GM19455 (cell line): Measurements from ENCODE around the gene RLF.

Source experiments
- ATAC-seq: cut with Tn5 transposase; IDR thresholded peaks from one replicate; pipeline ENCODE4 v1.9.1; 2021; ENCODE audit not compliant: unreplicated experiment

The RLF gene

GRCh38 chr1:40161125-40161887, at the start of gene RLF:
Gene RLF, plus strand, starts transcription at chr1:40161387. Its CDS starts 13 bp downstream, at chr1:40161400.
- ATAC-seq = peak; percentile 93

GRCh38 chr1:40114400-40114799, 46.8 kb upstream of the RLF start:
- ATAC-seq = no peak

GRCh38 chr1:40120128-40120527, 41.1 kb upstream of the RLF start:
- no peak for ATAC-seq

GRCh38 chr1:40122855-40123254, 38.3 kb upstream of the RLF start:
- ATAC-seq = no peak

DNA sequence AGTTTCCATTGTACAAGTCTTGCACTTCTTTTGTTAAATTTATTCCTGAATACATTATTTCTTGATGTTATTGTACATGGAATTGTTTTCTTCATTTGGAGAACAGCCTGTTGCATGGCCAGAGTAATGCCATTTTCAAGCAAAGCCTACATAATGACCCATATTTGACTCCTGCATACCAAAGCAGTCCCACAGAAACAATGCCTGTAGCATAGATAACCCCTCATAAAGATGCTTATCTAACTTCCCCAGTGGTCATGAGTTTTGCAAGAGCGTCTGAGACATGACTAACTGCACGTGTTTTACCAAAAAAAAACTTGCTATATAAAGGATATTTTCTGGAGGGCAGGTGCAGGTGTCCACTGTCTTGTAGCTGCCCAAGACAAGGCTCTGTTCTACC, 30.3 kb upstream of the RLF start:
- ATAC-seq = no peak

DNA sequence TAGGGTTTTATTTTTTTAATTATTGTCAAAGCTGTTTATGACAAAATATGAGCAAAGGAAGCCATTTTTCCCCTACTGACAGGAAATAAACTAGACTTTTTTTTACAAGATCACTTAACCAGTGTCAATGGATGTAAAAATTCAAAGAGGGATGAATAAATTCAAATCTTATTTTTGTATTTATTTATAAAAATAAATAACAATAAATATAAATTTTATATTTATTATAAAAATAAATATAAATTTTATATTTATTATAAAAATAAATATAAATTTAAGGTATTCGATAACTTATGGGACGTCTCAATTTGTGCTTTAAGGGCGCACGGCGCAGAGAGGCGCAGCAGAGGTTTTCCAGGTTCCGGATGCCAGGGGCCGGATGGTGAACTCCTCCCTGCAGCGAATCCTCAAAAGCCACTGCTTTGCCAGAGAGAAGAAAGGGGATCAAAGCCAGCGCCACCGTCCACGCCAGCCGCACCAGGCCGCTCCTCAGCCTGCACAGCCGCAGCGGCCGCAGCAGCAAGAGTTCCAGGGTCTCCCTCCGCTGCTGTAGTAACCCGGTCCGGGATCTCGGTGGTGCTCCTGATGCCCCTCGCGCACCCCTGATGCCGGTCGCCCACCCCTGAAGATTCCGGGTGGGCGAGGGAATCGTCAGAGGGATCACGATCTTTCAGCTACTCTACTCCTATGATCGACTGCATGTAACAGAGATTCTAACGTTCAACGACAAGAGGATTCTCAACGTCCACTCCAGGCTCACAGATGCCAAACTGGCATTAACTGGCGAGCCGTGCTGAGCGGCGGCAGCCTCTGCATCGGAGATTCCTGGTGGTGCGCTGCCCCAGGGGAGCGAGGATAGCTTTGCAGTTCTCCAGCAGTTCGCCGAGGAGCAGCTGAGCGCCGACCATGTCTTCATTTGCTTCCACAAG, 28.5 kb upstream of the RLF start:
- ATAC-seq = no peak

DNA sequence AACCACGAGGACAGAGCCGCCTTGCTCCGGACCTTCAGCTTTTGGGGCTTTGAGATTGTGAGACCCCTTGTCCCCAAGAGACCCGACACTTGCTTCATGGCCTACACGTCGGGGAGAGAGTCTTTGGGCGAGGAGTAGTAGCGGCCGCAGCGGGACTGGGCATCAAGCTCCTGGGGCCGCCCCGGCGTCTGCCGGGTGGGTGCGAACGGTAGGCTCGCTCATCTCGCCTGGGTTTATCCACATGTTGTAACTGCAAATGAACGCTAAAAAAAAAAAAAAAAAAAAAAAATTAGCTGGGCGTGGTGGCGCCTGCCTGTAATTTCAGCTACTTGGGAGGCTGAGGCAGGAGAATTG, 27.9 kb upstream of the RLF start:
- no peak for ATAC-seq

GRCh38 chr1:40133839-40134238, 27.3 kb upstream of the RLF start:
- no peak for ATAC-seq

GRCh38 chr1:40140211-40140973, 20.8 kb upstream of the RLF start:
- no peak for ATAC-seq

DNA sequence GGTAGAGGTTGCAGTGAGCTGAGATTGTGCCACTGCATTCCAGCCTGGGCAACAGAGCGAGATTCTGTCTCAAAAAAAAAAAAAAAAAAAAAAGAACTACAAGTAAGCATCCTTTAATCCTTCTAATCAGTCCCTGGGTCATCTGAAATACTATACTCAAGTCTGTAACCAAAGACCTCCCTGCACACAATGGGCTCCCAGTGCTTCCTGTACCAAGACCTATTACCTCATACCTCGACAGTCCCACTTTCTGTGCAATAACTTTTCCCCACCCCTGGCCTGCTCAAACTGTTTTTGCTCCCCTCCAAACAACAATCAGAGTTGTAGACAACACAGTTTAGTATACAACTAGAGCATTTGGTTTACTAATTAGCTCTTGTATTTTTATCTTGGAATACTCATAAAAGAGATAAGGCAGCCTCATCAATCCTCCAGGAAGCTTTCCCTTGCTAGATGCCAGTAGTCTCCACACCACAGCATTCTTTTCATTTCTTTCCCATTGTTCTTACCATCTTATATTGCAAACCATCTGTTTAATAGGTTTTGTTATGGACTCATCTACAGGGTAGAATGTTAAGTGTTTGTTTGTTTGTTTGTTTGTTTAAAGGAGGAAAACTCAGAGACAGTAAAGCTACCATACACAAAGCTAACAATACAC, 19.2 kb upstream of the RLF start:
- ATAC-seq = no peak

DNA sequence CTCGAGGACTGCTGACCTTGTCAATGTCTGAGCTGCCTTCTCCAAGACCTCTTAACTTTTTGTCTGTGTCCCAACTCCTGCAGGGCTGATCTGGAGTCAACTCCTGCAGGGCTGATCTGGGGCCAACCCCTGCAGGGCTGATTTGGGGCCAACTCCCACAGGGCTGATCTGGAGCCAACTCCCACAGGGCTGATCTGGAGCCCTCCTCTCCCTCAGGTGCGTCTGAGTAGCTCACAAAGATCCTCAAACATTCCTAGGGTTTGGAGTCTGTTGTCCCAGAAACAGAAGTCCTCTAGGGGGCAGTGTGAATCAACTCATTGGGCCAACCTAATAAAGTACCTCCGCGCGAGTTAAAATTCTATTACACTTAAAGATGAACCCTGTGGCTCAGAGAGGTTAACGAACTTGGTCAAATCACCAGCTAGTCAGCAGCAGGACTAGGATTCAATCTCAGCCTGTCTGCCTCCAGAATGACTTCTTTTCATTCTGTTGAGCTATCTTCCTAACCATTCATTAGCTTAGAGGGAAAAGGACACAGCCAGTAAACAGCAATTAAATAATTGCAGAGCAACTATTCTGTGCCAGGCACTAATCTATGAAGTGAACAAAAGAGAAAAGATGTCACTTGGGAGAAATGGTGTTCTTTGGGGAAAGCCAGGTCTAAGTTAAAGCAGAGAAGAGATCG, 17.2 kb upstream of the RLF start:
- ATAC-seq = no peak

- ATAC-seq = no peak
These were observed 9.6 kb upstream of the RLF start for GRCh38 chr1:40151457-40152079.

GRCh38 chr1:40153073-40153770, 8.0 kb upstream of the RLF start:
- no peak for ATAC-seq

DNA sequence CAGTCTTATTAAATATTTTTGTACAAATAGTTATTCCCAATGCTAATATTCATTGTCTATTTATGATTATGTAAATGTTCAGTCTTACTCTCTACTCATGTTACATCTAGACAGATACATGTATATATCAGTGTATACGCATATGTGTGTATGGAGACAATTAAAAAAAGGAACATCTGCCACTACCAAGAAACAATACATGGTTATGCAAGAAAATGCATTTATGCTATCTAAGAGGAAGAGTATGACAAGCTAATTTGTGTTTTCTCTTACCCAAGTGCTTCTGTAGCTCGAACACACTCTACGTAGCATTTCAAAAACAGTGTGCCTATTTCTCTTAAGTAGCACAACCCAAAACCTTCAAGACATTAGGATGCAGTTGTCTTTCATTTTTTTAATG, 6.1 kb upstream of the RLF start:
- ATAC-seq = no peak

DNA sequence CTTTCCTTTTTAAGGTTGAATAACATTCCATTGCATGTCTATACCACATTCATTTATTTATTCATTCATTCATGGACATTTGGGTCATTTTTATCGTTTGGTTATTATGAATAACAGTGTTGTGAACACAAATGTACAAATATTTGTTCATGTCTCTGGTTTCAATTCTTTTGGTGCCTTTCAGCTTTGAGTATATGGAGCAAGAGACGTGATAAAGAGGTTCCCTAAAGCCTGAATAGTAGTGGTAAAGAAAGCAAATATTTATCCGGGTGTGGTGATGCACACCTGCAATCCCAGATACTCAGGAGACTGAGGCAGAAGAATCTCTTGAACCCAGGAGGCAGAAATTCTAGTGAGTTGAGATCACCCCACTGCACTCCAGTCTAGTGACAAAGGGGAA, 5.3 kb upstream of the RLF start:
- no peak for ATAC-seq

- ATAC-seq = no peak
These were observed 422 bp upstream of the RLF start for GRCh38 chr1:40160806-40161124.

GRCh38 chr1:40161888-40162397, 756 bp downstream of the RLF start:
- ATAC-seq = no peak

DNA sequence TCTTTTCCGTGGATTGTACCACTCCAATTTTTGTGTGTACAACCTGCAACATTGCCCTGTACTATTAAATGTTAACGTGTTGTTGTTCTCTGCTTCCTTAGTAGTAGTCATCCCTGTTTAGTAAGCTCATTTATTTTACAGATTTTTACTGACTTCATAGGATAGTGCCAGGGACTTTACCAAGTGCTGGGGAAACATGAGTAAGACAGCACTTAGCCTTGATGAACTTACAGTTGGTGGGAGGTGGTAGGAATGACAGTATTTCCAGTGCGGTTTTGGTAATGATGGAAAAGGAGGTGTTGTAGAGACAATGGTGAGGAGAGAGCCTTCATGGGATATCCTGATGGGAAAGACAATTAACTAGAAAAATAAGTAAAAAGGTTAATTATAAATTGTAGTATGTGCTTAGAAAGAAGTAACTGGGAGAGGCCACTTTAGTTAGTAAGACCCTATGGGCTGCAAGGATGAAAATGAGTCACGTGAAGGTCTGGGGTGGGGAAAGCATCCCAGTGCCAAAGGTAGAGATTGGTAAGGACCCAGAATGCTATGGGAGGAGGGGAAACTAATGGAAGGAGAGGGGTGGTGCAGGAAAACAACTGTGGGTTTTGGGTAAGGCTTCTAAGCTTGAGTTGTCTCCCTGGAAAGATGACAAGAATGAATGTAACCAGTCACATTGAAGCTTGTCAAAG, 1.7 kb downstream of the RLF start:
- ATAC-seq = no peak

GRCh38 chr1:40167317-40167716, 6.1 kb downstream of the RLF start:
- ATAC-seq = no peak
